ENCODE results near the gene SFT2D1. TPM values are rescaled to one million over a fixed set of nuclear protein-coding genes. Genes with fewer than 3 reads are reported as not detected.

Gene SFT2D1
- total RNA-seq, 1 donor from 2014 or later = 19.8 TPM

GRCh38 chr6:166277892-166278578, 64.3 kb downstream of the SFT2D1 start:
- no peak for DNase-seq (ENCODE audit: low read depth in 2 of 2)

DNA sequence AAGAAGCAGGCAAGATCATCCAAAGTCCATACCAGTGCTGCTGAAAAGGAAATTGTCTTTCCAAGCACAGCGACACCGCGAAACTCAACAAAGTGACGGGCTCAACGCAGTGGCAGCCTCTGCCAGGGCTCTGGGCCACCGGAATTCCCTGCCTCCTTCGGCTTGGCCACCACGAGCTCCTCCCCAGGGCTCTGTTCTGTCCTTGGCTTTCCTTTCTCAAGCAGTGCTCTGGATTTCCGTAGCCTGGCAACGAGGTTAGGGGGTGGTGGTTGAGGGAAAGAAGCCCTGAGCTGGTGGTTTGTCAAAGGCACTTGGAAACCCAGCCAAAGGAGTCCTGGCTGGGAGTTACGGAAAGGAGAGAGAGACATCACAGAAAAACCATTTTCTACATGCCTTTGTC, 65.3 kb downstream of the SFT2D1 start:
- DNase-seq (ENCODE audit: low read depth in 2 of 2) = no peak

- DNase-seq (ENCODE audit: low read depth in 2 of 2) = peak; percentile 57 to 66
These were observed 66.6 kb downstream of the SFT2D1 start for GRCh38 chr6:166275714-166276166.

GRCh38 chr6:166274739-166275370, 67.5 kb downstream of the SFT2D1 start:
- DNase-seq (ENCODE audit: low read depth in 2 of 2) = no peak

DNA sequence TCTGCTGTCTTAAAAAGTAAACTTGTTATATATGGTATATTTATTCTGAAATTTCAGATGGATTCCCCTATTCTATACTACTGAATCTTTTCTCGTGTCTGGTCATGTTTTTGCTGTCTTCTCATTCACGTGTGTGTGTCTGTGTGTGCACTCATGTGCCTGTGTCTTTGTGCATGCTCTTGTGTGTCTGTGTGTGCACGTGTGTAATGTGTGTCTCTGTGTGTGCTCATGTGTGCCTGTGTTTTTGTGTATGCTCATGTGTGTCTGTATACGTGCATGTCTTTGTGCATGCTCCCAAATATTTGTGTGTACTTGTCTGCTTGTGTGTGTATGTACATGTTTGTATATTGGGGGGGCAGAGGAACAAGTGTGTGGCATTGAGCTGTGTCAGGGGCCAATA, 68.2 kb downstream of the SFT2D1 start:
- DNase-seq (ENCODE audit: low read depth in 2 of 2) = no peak

GRCh38 chr6:166271376-166271765, 71.0 kb downstream of the SFT2D1 start:
- DNase-seq (ENCODE audit: low read depth in 2 of 2) = no peak

GRCh38 chr6:166270706-166271375, 71.5 kb downstream of the SFT2D1 start:
- no peak for DNase-seq (ENCODE audit: low read depth in 2 of 2)

Other genes with a start within 250 kb of the SFT2D1 start
- gene TBXT, start 174.7 kb downstream of the SFT2D1 start, total RNA-seq = not detected in 2 replicates
- gene PRR18, start 34.2 kb downstream of the SFT2D1 start, total RNA-seq = not detected in 2 replicates
- 15.3 and 18.1 TPM in 2 replicates for gene MPC1, start 40.4 kb upstream of the SFT2D1 start, total RNA-seq
- gene RAMACL, start 244.1 kb upstream of the SFT2D1 start, total RNA-seq = 1.3 and 2.6 TPM in 2 replicates

Measured in lung microvascular endothelial cell (primary cell).